GM18858 (cell line): Measurements from ENCODE around the gene EBLN2.
"Not testable (repeated sequence)": the region's sequence is repeated elsewhere in the genome, so short reads cannot be mapped to it uniquely, and the experiment has no call there.

Source experiments
- ATAC-seq: cut with Tn5 transposase; IDR thresholded peaks from one replicate; pipeline ENCODE4 v1.9.1; 2021; ENCODE audit not compliant: unreplicated experiment

The EBLN2 gene

DNA sequence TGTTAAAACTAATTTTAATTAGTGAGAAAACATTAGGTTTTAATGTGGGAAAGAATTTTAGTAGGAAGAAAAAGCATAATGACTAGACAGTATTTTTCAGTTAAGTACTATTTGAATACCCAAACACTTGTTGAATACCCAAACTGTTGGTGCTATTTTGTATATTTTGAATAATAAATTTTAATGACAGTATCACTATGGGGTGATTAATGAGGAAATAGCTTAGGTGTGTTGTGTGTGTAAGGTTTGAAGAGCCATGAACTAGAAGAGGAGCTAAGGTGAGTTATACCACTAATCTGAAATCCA, 4.7 kb upstream of the EBLN2 start:
- no peak for ATAC-seq

DNA sequence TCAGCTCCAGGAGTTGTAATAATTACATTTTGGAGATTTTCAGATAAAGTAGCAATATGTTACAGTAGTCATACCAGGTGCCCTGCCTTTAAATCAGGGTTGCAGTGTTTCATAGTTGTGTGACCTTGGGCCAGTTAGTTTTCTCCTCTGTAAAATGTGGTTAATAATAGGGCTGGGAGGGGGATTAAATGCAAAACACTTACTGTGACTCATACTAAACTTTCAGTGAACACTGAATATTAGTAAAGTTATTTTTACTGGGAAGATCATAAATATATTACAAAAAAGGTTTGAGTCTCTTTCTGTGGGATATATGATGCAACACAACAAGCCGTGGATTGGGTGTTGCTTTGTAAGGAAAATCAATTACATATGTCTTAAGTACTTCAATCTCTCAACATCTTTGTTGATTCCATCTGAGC, 1.1 kb upstream of the EBLN2 start:
- no peak for ATAC-seq

DNA sequence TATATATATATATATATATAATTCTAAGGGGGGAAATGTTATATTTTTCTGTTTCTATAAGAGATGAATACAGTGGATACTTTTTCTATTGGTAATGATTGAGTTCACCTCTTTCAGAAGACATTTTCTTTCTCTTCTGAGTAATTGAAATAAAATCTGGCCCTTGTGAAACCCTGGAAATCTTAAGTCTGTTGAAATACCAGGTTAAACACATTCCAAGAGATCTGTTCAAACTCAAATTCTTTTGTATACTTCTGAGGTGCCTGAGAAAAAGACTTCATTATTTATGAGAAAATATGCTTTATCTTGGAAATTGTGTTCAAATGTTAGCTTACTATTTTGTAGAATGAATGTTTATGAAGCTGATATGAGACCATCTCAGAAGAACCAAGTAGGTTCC, 4.8 kb downstream of the EBLN2 start:
- ATAC-seq, result not testable (repeated sequence)

DNA sequence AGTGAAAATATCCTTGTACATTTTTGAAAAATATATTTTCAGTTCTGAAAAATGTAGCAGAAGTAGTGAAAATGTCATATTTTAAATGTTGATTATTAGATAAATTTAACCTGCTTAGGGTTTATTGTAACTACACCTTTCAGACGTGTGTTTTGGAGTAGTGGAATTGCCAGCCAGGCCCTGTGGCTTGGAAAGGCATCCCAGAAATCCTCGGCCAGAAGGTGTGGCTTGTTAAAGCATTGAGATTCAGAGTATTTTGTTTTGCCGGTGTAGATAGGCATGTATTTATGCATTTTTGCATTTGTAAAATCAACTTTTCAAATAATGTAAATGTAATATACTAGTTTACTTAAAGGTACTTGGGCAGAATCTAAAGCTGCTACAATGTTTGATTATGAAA, 7.0 kb downstream of the EBLN2 start:
- ATAC-seq, result no peak

DNA sequence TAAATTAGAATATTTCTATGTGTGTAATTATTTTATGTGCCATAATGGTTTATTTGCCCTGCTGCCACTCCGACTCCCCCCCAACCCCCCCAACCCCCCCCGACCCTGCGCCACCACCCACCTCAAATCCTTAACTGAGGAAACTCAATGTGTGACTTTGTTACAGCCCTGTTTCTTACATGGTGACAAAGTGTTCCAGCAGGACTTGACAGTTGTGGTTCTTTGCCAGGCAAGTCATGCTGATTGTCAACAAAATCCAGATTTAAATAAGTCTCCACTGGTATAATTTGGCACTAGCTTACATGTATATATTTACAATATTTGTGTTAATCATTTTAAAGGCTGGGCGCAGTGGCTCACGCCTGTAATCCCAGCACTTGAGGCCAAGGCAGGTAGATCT, 7.7 kb downstream of the EBLN2 start:
- no peak for ATAC-seq

DNA sequence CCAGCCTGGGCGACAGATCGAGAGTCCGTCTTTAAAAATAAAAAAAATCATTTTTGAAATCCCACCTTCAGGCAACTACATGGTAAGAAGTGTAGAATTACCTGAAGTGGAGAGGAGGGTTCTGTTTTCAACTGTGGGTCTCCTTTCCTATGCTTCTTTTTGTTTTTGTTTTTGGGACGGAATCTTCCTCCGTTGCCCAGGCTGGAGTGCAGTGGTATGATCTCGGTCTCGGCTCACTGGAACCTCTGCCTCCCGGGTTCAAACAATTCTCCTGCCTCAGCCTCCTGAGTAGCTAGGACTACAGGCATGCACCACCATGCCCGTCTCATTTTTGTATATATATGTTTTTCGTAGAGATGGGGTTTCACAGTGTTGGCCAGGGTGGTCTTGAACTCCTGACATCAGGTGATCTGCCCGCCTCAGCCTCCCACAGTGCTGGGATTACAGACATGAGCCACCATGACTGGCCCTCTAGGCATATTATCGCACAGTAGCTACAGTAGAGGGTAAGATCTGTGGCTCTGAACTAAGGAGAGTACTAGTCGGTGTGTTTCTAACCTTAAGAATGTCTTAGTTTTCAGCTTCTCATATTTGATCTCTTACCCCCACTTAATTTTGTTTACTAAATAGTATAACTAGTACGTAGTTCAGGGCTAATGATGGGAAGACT, 8.5 kb downstream of the EBLN2 start:
- ATAC-seq, result no peak

DNA sequence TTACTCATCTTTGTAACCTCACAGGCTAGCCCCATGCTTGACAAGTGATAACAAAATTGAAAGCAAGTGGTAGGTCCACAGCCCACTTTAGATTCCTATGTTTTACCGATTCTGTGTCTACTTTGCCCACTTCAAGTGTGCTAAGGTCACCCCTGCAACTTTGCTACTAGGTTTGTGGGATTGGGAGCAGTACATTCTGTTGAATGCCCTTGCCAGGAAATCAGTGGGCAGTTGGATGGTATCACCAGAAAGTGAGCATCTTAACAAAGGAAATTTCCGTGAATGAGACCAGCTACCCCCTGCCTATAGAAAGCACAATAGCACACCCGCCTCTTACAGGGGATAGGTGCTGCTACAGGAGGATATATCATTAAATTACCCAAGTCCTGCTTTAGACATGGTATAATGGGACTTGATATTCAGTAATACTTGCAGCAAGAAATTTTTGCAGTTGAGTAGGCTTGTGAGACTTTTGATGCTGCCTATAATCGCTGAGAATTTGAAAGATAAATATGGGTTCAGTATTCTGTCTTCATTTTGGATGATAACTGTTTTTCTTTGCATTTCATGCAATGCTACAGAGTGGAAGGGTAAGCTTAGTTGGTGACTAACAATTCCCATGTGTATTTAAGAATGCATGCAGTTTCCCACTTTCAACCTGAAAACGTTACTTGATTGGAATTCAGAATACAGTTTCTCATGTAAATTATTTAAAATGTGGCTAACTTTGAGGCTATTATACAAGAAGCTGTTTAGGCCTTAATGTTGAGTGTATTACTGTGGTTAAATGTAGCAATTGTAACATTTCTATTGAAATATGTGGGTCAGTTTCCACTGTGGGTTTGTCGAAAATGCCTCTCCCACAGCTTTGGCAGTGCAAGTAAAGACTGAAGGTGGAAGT, 9.5 kb downstream of the EBLN2 start:
- ATAC-seq, result no peak

DNA sequence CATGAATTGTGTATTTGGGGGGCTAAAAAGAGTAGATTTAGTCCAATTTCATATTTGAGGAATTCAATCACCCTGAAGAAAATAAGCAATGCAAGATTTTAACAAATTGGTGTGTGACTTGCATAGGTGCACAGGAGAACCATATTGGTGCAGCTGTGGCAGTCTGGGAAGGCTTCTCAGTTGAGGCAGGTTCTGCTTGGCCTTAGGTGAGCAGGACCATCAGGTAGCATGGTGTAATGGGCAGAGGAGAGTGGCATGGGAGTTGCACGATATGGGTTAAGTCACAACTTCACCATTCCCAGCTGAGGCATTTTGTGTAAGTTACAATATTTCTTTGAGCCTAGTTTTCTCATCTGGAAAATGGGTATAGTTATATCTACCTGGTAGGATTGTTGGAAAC, 10.5 kb downstream of the EBLN2 start:
- no peak for ATAC-seq

DNA sequence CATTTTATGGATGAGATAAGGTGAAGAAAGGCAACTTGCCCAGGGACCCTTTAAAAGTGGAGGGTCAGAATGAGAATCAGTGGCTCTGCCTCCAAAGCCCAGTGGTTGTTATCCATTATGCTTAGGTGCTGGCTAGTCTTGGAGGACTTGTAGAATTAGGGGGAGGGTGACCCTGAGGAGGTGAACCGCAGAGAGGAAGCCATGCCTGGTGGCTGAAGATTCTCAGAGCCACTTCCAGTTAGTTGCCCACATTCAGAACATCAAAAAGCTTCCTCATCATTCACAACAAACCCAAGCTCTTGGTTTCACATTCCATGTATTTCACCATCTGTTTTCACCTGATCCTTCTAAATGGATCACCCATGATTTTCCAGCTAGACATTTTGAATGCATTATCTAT, 11.2 kb downstream of the EBLN2 start:
- no peak for ATAC-seq

DNA sequence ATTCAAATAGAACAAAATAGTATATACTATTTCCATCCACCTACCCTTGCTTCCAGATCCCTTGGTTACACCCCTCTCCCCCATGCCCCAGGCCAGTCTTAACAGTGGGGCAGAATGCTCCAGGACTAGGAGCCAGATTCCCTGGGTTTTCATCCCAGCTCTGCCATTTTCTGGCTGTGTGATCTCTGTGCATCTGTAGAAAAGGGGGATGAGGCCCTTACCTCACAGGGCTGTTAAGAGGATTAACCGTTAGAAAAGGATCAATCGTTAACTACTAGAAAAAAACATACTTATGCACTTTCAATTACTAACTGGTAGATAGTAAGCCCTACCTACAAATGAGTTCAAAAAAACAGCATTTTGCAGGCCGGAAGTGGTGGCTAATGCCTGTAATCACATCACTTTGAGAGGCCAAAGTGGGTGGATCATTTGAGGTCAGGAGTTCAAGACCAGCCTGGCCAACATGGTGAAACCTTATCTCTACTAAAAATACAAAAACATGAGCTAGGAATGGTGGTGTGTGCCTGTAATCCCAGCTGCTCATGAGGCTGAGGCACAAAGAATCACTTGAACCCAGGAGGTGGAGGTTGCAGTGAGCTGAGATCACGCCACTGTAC, 11.7 kb downstream of the EBLN2 start:
- no peak for ATAC-seq

DNA sequence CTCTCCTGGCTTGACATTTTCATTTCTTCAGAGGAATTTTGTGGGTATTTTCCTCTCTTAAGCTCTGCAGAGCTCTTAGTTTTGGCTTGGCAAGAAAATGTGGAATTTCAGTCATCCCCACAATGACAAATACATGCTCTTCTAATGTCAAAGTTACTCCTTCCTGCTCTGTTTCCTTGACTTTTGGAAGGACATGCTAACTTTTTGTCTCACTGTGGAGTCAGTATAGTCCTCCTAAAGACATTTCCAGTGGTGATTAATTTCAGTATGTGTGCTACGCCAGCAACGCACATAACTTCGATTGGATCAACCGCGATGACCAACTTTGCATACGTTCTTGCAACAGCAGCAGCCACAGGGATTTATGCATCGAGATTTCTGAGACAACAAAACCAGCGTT, 13.3 kb downstream of the EBLN2 start:
- no peak for ATAC-seq

DNA sequence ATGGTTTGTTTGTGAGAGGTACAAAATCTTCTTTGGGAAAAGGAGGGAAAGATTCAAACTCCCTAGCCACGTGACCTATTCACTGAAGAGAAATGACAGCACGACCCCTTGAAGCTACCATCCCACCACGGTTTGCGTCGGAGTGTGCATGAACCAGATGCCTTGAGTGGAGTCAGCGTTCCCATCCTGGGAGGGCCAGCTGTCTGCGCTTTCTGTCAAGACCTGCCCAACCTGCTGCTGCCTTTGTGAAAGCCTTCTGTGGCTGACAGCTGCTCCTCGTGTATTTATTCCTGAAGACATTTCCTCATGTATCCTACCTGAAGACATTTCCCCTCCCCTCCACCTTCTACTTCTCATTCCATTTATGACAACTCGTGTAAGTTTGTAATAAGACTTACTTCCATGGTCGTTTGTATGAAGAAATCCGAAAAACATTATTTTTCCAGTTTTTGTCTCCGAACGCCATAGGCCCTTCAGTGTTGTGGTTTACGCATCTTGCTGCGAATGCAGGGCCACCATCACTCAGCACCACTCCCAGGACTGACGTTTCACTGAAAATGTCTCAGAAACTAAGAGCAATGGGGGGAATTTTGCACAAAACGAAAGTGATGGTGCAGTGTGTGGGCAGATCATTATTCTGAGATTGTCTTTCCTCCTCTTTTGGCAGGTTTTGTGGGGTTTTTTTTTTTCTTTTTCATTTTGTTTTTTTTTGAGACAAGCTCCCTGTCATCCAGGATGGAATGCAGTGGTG, 18.9 kb downstream of the EBLN2 start:
- no peak for ATAC-seq

DNA sequence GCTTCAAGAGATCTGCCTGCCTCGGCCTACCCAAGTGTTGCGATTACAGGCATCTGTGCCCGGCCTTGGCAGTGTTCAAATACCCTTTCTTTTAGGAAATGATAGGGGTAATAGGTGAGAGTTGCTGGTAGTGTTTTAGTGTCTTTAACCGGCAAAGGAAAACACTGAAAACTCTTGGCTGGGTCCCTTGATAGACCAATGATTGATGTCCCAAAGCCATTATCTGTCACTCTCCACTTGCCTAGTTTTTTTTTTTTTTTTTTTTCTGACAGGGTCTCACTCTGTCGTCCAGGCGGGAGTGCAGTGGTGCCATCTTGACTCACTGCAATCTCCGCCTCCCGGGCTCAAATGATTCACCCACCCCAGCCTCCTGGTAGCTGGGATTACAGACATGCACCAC, 19.7 kb downstream of the EBLN2 start:
- ATAC-seq, result no peak

DNA sequence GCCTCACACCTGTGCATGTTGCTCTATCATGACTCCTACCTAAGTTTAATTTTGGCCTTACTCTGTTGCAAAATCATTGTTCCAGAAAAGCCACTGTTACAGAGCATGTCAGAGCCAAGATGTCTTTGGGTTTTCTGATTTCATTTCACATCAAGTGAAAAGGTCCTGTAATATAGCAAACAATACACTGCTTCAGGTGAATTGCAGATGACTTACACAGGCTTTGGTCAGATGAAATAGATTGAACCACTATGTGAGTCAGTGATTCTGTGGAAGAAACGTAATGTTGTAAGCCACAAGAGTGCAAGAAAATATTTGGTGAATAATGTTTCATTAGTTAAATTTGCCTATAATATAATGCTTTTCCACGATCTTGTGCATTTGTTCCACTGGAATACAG, 22.7 kb downstream of the EBLN2 start:
- no peak for ATAC-seq

DNA sequence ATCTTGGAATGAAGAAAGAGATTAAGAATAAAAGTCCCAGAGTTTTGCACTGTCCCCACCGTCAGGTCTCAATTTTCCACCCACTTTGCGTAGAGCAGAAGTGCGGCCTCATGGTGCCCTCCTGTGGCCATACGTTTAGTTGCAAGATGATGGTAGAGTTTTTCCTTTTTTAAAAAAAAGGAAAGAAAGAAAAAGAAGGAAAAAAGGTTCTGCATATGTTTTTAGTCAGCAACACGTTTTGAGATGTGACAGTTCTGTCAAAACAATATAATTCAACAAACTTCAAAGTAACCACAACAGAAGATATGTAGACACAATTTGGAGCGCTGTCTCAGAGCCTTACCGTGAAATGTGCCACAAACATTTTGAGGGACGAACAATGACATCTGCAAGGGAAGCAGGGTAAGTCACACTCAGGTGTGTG, 24.6 kb downstream of the EBLN2 start:
- no peak for ATAC-seq

DNA sequence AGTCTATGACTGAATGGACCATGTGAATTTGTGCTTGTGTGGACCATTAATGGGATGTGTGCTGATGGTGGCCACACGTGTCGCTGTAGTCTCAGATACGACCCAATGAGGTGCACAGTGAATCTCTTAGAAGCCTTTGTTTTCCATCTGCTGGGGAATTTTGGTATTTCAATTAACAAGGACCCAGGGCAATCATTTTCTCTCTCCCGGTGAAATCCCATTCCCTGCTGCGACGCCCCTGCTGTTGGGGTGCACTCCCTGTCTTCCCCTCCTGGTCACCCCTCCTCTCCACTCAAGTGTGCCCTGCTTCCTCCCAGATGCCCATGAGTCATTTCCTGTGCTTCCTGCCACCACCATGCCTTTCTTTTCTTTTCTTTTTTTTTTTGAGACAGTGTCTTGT, 32.7 kb downstream of the EBLN2 start:
- ATAC-seq, result no peak

DNA sequence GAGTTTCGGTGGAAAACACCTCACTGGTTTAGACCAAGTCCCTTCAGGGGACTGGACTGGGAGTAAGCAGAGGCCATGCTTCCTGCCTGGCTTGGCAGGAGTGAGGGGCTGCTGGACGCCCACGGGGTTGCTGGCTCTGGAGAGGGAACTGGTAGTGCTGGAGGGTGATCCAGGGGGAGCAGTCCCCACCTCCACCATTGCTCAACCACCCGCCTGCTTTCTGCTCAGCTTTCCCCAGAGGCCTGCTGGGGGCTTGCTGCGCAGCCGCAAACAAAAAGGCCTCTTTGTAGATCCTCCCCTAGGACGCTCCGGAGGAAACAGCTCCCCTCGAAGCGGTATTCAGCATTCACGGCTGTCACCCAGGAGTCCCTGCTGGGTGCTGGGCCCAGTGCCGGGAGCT, 33.5 kb downstream of the EBLN2 start:
- ATAC-seq, result no peak

DNA sequence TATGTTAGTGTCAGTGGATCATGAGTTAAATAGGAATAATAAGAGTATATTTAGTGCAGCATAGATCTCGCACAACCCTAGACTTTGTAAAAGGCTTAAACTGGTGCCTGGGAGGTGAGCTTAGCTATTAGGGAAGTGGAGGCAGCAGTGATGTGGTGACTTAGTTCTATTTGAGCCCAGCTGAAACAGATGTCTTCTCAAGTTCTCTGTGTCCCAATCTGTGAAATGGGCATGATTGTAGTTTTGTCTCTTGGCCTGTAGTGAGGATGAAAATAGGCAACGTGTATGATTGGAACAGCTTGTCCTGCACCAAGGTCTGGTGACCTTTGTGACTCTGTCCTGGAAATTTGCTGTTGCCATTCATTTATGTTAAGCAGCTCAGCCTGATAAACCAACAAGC, 34.7 kb downstream of the EBLN2 start:
- no peak for ATAC-seq

DNA sequence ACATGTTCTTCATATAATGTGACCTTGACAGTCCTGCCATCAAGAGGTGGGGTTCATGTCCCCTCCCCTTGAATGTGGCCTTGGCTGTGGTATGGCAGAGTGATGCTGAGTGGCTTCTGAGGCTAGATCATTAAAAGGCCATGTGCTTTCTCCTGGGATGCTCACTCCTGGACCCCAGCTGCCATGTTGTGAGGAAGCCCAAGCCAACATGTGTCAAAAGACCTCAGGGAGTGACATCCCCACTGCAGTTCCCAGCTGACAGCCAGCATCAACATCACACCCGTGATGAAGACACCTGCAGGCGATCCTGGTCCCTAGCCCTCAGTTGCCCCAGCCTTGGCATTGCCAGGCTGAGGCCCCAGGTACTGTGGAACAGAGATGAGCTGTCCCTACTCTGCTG, 36.6 kb downstream of the EBLN2 start:
- ATAC-seq, result no peak

DNA sequence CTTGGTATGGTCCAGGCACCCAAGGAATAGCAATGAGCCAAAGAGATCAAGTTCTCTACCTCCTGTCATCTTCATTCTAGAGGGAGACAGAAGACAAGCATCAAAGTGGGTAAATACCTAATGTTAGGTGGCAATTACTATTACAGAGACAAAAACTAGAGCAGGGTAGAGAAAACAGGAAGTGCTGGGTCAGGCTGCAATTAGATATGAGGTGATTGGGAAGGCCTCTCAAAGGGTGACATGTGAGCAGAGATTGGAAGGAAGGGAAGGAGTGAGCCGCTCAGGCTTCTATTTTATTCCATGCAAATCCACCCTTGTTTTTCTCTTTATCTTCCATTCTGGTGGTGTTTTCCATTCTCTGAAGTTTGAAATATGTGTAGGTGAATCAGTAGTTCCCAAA, 37.4 kb downstream of the EBLN2 start:
- ATAC-seq, result no peak

DNA sequence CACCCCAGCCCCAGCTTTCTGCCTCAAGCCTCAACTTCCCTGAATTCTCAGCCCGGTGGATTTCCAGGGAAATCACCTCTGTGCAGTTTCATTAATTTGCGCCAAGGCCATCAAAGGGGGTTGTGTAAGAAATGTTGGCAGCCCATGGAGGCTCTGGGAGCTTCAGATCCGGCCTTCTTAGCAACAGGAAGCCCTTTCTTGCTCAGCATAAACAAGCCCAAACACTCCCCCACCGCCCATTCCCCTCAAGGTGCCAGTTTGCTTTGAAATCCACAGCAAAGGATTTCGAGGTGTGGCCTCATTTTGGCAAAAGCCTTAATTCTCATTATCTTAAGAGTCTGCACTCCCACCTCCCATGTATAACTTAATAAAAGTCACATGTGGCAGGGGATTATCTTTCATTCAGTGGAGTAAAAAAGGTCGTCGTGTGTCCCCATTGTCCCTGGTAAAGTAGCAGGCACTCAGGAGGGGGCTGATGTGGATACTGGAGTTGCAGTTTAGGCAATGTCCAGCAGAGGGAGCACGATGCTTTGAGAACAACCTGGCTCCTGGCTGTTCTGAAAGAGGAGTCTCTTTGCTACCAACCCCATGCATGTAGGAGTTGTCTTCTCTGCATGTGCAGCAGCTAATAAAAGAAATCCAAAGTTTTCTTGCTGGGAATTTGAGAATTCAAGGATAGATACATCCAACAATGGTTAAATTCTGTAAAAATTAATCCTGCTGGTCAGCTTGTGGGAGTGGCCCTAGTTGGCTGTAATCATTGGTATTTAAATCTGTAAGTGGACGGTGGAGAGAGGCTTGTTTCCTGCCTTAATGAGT, 39.5 kb downstream of the EBLN2 start:
- peak; percentile 92 for ATAC-seq
